Endothelial cell (in vitro differentiated cells): ENCODE data around the gene DCLK1. TPM values are rescaled to one million over a fixed set of nuclear protein-coding genes. Genes with fewer than 3 reads are reported as not detected.

ENCODE experiments used
- DNase-seq: peaks from one replicate; pipeline ENCODE4 v3.0.0; 2021; ENCODE audit warnings: low spot score
- H3K27ac Mint-ChIP-seq: one replicate; pipeline ENCODE4 v1.8.0; 2021; ENCODE audit warnings: mixed read lengths, inconsistent platforms; ENCODE audit not compliant: unreplicated experiment
- H3K27me3 Mint-ChIP-seq: one replicate; pipeline ENCODE4 v1.8.0; 2021; ENCODE audit warnings: mild to moderate bottlenecking, moderate library complexity, mixed read lengths, inconsistent platforms; ENCODE audit not compliant: unreplicated experiment
- H3K36me3 Mint-ChIP-seq: one replicate; pipeline ENCODE4 v1.8.0; 2021; ENCODE audit warnings: mild to moderate bottlenecking, low read depth, mixed read lengths, inconsistent platforms; ENCODE audit not compliant: unreplicated experiment
- H3K4me1 Mint-ChIP-seq: one replicate; pipeline ENCODE4 v1.8.0; 2021; ENCODE audit warnings: mild to moderate bottlenecking, mixed read lengths, inconsistent platforms; ENCODE audit not compliant: unreplicated experiment
- H3K4me3 Mint-ChIP-seq: one replicate; pipeline ENCODE4 v1.8.0; 2021; ENCODE audit warnings: mild to moderate bottlenecking, mixed read lengths, inconsistent platforms; ENCODE audit not compliant: unreplicated experiment
- H3K9me3 Mint-ChIP-seq: one replicate; pipeline ENCODE4 v1.8.0; 2021; ENCODE audit warnings: mixed read lengths, inconsistent platforms; ENCODE audit not compliant: unreplicated experiment
- total RNA-seq: library from RNA; stranded (reverse); fragmentation: NEBNext Ultra II Directional; extraction: Animal tissue kit (Norgen Biotek cat#: 25700); gene quantifications from one replicate; pipeline ENCODE4 v1.2.1, GENCODE V29; 2021; ENCODE audit not compliant: unreplicated experiment
- TF ChIP-seq, protein P1 (sequence below): fragments of 200-600 bp; sonication (generic); IDR thresholded peaks from one replicate; pipeline ENCODE4 v1.5.0; 2021; ENCODE audit warnings: antibody characterized with exemption; ENCODE audit not compliant: unreplicated experiment

DCLK1 gene
- total RNA-seq, 1 donor from 2014 or later = 1.6 TPM

DNA sequence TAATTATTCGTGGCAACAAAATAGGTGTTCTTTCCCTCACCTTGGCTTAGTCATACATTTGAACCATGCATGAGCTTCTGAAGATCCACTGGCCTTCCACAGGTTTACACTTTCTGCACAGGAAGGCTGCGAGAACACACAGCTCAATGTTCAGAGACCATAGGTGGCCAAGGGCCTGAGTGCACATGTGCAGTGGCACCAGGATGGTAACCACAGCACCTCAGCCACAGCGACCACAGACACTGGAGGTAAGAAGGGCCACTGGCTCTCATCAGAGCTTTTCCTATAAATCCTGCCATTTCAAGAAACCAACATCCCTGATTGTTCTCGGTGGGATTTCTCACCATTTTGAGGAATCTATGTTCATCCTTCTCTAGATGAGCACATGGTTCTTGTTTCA lies 1.6 kb downstream of the DCLK1 start:
- no peaks in the 10 kb centered on the region for H3K36me3 Mint-ChIP-seq
- no peaks in the 10 kb centered on the region for H3K9me3 Mint-ChIP-seq
- no peak overlapping the region for H3K27ac Mint-ChIP-seq
- H3K27me3 Mint-ChIP-seq = peaks cover 5% of the 10 kb centered on the region
- H3K4me3 Mint-ChIP-seq = no peak overlapping the region
- TF ChIP-seq, protein P1, sequence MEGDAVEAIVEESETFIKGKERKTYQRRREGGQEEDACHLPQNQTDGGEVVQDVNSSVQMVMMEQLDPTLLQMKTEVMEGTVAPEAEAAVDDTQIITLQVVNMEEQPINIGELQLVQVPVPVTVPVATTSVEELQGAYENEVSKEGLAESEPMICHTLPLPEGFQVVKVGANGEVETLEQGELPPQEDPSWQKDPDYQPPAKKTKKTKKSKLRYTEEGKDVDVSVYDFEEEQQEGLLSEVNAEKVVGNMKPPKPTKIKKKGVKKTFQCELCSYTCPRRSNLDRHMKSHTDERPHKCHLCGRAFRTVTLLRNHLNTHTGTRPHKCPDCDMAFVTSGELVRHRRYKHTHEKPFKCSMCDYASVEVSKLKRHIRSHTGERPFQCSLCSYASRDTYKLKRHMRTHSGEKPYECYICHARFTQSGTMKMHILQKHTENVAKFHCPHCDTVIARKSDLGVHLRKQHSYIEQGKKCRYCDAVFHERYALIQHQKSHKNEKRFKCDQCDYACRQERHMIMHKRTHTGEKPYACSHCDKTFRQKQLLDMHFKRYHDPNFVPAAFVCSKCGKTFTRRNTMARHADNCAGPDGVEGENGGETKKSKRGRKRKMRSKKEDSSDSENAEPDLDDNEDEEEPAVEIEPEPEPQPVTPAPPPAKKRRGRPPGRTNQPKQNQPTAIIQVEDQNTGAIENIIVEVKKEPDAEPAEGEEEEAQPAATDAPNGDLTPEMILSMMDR = no peak
- no peak for DNase-seq
- peaks cover 4% of the 10 kb centered on the region for H3K4me1 Mint-ChIP-seq

DNA sequence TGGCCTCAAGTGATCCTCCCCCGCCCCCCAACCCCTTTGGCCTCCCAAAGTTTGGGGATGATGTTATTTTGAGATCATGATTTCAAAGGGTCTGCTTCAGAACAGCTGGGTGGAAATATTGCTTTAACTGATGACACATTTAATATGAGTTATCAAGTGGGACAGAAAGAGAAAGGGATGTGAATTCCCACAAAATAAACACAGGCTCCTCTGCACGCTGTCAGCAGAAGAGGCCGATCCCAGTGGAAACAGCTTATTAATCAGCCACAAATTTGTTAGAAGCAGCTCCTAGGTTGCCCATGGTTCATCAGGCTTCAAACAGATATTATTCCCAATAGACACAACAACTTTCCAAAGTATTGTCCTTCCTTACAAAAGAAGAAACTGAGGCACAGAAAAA lies 4.7 kb downstream of the DCLK1 start:
- Mint-ChIP-seq H3K4me1 (no peaks in the 10 kb centered on the region), H3K4me3 (no peak overlapping the region), H3K27ac (no peak overlapping the region), H3K9me3 (no peaks in the 10 kb centered on the region), H3K36me3 (no peaks in the 10 kb centered on the region), H3K27me3 (peaks cover 5% of the 10 kb centered on the region)
- no peak for DNase-seq
- TF ChIP-seq, protein P1 = no peak

DNA sequence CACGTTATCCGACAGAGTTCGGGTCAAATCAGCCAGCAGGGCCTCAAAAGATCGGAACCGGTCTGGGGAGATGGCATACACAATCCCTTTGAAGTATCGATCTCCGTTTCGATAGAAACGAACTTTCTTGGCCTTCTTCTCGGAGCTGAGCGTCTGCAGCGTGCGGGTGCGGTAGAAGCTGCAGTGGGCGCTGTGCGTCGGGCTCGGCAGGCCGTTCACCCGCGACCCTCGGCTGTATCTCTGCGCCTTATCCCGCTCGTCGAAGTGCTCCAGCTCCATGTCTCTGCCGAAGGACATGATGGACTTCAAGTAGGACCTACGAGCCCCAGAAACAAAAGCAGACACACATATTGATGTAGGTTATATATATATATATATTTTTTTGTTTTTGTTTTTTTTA lies 5.3 kb downstream of the DCLK1 start:
- Mint-ChIP-seq H3K4me3 (no peak overlapping the region), H3K4me1 (no peaks in the 10 kb centered on the region), H3K36me3 (no peaks in the 10 kb centered on the region), H3K27ac (no peak overlapping the region), H3K27me3 (peaks cover 5% of the 10 kb centered on the region), H3K9me3 (no peaks in the 10 kb centered on the region)
- no peak for DNase-seq
- TF ChIP-seq, protein P1 = no peak

DNA sequence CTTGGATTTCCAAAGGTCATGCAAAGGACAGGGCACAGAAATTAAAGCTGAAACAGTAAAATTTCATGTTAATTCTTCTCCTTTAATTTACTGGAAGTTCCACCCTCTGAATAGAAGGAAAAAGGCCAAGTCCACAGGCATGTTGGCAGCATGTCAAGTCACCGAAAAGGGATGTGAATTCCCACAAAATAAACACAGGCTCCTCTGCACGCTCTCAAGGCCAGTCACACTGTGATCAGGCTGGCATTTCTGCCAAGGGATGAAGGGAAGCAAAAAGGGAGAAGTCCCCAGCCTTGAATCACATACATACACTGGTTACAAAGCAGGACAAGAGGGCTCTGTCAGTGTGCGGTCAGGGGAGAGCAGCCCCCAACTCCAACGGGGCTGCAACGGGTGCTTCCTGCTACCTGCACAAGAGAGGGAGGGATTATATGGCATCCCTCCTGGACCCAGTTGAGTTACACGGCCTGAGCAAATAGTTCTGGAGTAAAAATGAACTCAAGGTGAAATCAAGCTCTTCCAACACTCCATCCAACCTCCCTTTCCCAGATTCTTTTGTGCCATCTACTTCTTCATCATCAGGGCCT lies 6.9 kb downstream of the DCLK1 start:
- no peaks in the 10 kb centered on the region for H3K36me3 Mint-ChIP-seq
- no peaks in the 10 kb centered on the region for H3K9me3 Mint-ChIP-seq
- H3K4me3 Mint-ChIP-seq = no peak overlapping the region
- no peaks in the 10 kb centered on the region for H3K4me1 Mint-ChIP-seq
- DNase-seq = no peak
- no peaks in the 10 kb centered on the region for H3K27me3 Mint-ChIP-seq
- no peak overlapping the region for H3K27ac Mint-ChIP-seq
- TF ChIP-seq, protein P1 = no peak

DNA sequence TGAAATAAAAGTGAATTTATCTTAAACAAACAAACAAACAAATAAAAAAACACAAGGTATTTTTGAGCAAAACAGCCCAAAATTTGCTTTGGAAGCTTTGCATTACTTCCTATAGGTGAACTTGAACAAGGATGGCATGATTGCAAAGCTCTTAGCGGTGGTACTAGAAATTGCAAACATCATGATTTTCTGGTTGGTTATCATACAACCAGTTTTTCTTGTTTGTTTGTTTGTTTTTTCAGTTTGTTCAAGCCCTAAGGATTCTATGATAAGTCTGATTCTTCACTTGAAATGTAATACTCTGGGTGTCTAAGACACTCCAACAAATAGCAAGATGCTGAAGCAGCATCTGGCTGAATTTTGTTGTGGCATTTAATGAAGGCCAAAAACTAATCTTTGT lies 15.9 kb downstream of the DCLK1 start:
- Mint-ChIP-seq H3K36me3 (no peaks in the 10 kb centered on the region), H3K4me3 (no peak overlapping the region), H3K27me3 (peaks cover 1% of the 10 kb centered on the region), H3K27ac (no peak overlapping the region), H3K9me3 (no peaks in the 10 kb centered on the region), H3K4me1 (peaks cover 2% of the 10 kb centered on the region)
- DNase-seq = no peak
- TF ChIP-seq, protein P1 = no peak
